Measurements from ENCODE around the gene LAMA4.

Gene LAMA4

GRCh38 chr6:112081569-112081968 lies 172.8 kb downstream of the LAMA4 start:
- no peak for DNase-seq (ENCODE audit: low spot score)

GRCh38 chr6:112066606-112067005 lies 187.8 kb downstream of the LAMA4 start:
- no peak for DNase-seq (ENCODE audit: low spot score)

GRCh38 chr6:112065426-112065986 lies 188.9 kb downstream of the LAMA4 start:
- DNase-seq (ENCODE audit: low spot score): no peak

GRCh38 chr6:112062966-112063365 lies 191.4 kb downstream of the LAMA4 start:
- DNase-seq (ENCODE audit: low spot score): no peak

- DNase-seq (ENCODE audit: low spot score): no peak
Measured at GRCh38 chr6:112061605-112062004, 192.8 kb downstream of the LAMA4 start.
